Measurements from ENCODE around the gene PARM1.

Gene PARM1

GRCh38 chr4:74941123-74941522 is 8.2 kb downstream of the PARM1 start:
- no peak overlapping the region for H3K27ac ChIP-seq
- no peak for TF ChIP-seq CTCF (IDR thresholded peaks at IDR 0.05)
- no peak for TF ChIP-seq ZFX (IDR thresholded peaks at IDR 0.05; ENCODE audit: borderline replicate concordance)

DNA sequence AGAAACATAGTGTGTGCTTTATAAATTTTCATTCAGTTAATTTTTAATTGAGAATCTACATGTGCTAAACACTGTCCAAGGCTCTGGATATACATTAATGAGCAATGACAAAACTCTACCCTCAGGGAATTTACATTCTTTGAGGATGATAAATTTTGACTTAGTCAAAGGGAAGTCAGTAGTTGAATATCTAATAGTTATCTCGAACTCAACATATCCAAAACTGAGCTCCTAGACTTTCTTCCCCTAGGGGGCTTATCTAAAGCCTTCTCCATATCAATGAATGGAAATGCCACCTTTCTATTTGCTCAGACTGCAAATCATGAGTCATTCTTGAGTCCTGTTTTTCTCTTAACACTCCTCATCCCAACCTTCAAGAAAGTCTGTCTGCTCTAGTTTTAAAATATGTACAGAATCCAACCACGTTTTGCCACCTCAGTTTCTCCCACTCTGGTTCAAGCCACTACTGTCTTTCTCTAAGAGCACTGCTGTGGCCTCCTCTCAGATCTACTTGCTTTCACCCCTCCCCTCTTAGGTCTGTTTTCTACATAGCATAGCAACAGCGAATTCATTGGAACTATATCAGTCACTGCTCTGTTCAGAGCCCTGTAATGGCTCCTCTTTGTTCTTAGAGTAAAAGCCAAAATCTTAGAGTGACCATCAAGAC is 9.5 kb downstream of the PARM1 start:
- no peak overlapping the region for H3K27ac ChIP-seq
- no peak for TF ChIP-seq ZFX (IDR thresholded peaks at IDR 0.05; ENCODE audit: borderline replicate concordance)
- TF ChIP-seq CTCF (IDR thresholded peaks at IDR 0.05), result no peak

DNA sequence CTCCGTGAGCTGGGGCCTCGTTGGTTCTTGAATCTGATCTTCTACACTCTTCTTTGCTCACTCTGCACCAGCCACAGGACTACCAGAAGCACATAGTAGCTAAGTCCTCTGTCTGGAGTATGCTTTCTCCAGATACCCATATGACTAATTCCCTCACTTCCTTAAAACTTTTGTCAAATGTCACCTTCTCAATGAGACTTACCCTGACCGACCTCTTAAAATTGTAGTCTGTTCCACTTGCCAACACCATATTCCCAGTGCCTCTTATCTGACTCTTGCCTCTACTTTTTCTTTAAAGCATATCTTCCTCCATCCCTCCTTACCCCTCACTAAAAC is 10.0 kb downstream of the PARM1 start:
- no peak overlapping the region for H3K27ac ChIP-seq

GRCh38 chr4:74944354-74944793 is 11.5 kb downstream of the PARM1 start:
- no peak for TF ChIP-seq ZFX (IDR thresholded peaks at IDR 0.05; ENCODE audit: borderline replicate concordance)
- TF ChIP-seq CTCF (IDR thresholded peaks at IDR 0.05), result no peak
- peak overlapping the region; percentile 49 for H3K27ac ChIP-seq

More for the DNA sequence above, 10.0 kb downstream of the PARM1 start:
- no peak for TF ChIP-seq CTCF (IDR thresholded peaks at IDR 0.05)
- TF ChIP-seq ZFX (IDR thresholded peaks at IDR 0.05; ENCODE audit: borderline replicate concordance), result no peak

GRCh38 chr4:74946196-74946595 is 13.3 kb downstream of the PARM1 start:
- TF ChIP-seq ZFX (IDR thresholded peaks at IDR 0.05; ENCODE audit: borderline replicate concordance), result no peak
- TF ChIP-seq CTCF (IDR thresholded peaks at IDR 0.05), result no peak

DNA sequence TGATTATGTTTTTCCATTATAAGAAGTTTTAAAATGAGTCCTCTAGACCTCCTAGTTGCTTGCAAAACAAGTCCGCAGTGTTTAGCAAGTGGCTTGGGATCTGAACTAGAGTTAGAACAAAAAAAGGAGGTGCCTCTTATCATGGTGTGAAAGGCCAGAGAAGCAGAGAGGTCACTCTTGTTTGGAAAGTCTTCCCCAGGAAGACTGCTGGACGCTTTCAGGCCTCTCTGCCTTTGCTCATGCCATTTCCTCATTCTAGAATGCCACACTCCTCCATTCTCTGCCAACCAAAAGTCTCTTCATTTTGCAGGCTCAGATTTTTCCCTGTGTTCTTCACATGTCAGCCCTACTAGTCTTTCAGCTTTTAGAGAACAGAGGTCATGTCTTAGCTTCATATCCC is 14.9 kb downstream of the PARM1 start:
- H3K27ac ChIP-seq, result no peak overlapping the region
- TF ChIP-seq CTCF (IDR thresholded peaks at IDR 0.05) (no peak), ZFX (IDR thresholded peaks at IDR 0.05; ENCODE audit: borderline replicate concordance) (no peak)

More at GRCh38 chr4:74946196-74946595, 13.3 kb downstream of the PARM1 start:
- no peak overlapping the region for H3K27ac ChIP-seq

- TF ChIP-seq CTCF (IDR thresholded peaks at IDR 0.05), result no peak
- TF ChIP-seq ZFX (IDR thresholded peaks at IDR 0.05; ENCODE audit: borderline replicate concordance), result no peak
- no peak overlapping the region for H3K27ac ChIP-seq
These were observed 15.3 kb downstream of the PARM1 start for GRCh38 chr4:74948236-74948635.

Measured in 22Rv1 (cell line).